Kidney (tissue), 22 donors: ENCODE data around the gene FUNDC1. TPM values are rescaled to one million over a fixed set of nuclear protein-coding genes. Genes with fewer than 3 reads are reported as not detected.
A peak's percentile ranks its signal among the peaks of the same experiment; 100 is the strongest.

Source experiments
- DNase-seq, 5 donors: peaks; one replicate each; pipeline ENCODE4 v3.0.0-alpha.2; 2013 to 2020
- FAIRE-seq: peaks from 2 replicates; lab custom pipeline; 2012; peaks lifted over from hg19 to GRCh38; lab: Jason Lieb, UNC
- H3K27ac ChIP-seq, 2 donors: one replicate each; pipeline ENCODE4 v1.7.0; 2013; ENCODE audit warnings: low read depth in 2 of 2, low read length in 2 of 2, inconsistent platforms in 1 of 2
- H3K27me3 ChIP-seq: one replicate; pipeline ENCODE4 v1.7.1; 2013; ENCODE audit warnings: low read length, inconsistent platforms; ENCODE audit not compliant: control insufficient read depth, insufficient read depth
- H3K36me3 ChIP-seq, 3 donors: one replicate each; pipeline versions ENCODE4 v1.7.0 to v1.7.1; 2013; ENCODE audit warnings: low read length in 3 of 3, control low read depth in 1 of 3, inconsistent platforms in 1 of 3; ENCODE audit not compliant: insufficient read depth in 3 of 3, control insufficient read depth in 2 of 3
- H3K4me1 ChIP-seq, 3 donors: one replicate each; pipeline versions ENCODE4 v1.7.0 to v1.7.1; 2013; ENCODE audit warnings: low read length in 3 of 3, inconsistent platforms in 1 of 3, low read depth in 1 of 3; ENCODE audit not compliant: control insufficient read depth in 2 of 3, insufficient read depth in 2 of 3
- H3K4me3 ChIP-seq, 3 donors: one replicate each; pipeline versions ENCODE4 v1.7.0 to v1.8.1; 2013; ENCODE audit warnings: low read length in 3 of 3, control low read depth in 1 of 3, inconsistent platforms in 1 of 3
- H3K9ac ChIP-seq, 3 donors: one replicate each; pipeline versions ENCODE4 v1.7.0 to v1.7.1; 2013; ENCODE audit warnings: low read length in 3 of 3, control low read depth in 1 of 3, inconsistent platforms in 1 of 3
- H3K9me3 ChIP-seq, 3 donors: one replicate each; pipeline versions ENCODE4 v1.7.0 to v1.7.1; 2013; ENCODE audit warnings: low read length in 3 of 3, control low read depth in 1 of 3, inconsistent platforms in 1 of 3; ENCODE audit not compliant: control insufficient read depth in 2 of 3, insufficient read depth in 1 of 3
- CTCF ChIP-seq: IDR thresholded peaks from 3 replicates; pipeline ENCODE4 v1.5.1; 2012; ENCODE audit warnings: mild to moderate bottlenecking, moderate library complexity, borderline replicate concordance; ENCODE audit not compliant: insufficient read depth; ENCODE audit errors: extremely low read depth
- intact Hi-C: fragments of 100-400 bp; cut with DNase I; formaldehyde crosslinking; loops from one replicate; pipeline ENCODE4 v1.11.1; 2022
- long read RNA-seq, 10 donors: library from polyadenylated mRNA in 1 of 10; unstranded in 1 of 10; transcript quantifications; one replicate each; pipeline ENCODE4 v2.0.0 and lab custom pipeline, GENCODE V29; 2021 to 2026
- polyA plus RNA-seq: library from polyadenylated mRNA; stranded (reverse); fragments of 350-450 nt; fragmentation: Illumina TruSeq; extraction: RNeasy Lipid Tissue Mini Kit (QIAGEN cat#74804); gene quantifications from one replicate; pipeline ENCODE4 v1.2.3, GENCODE V29; 2014; ENCODE audit warnings: low read depth, low replicate concordance; ENCODE audit not compliant: insufficient read depth
- total RNA-seq: library from RNA; stranded (reverse); fragmentation: NEBNext Ultra II Directional; extraction: Animal tissue kit (Norgen Biotek cat#: 25700); gene quantifications from one replicate; pipeline ENCODE4 v1.2.1, GENCODE V29; 2021
- donor health status: control.
- donor health status: control.
- donor health status: control.
- donor health status: control.
- donor health status: control.
- donor health status: DM: yes; HTN: yes; CAD: no.
- donor health status: Normal renal cell carcinoma (clear cell type).

Gene FUNDC1
- total RNA-seq: 17.0 TPM
- 37.9 TPM for polyA plus RNA-seq
- long read RNA-seq, donor 1, transcript FUNDC1-201 (5 exons, 1,196 nt): major isoform, 9 of 9 reads
- long read RNA-seq, donor 1, partial matches to known transcripts: 0 of 9 reads
- long read RNA-seq, donor 1, other reads (novel, unspliced or antisense): 0 of 9 reads
- long read RNA-seq, donor 2, transcript FUNDC1-201 (5 exons, 1,196 nt): major isoform, 19 of 22 reads
- long read RNA-seq, donor 2, partial matches to known transcripts: 0 of 22 reads
- long read RNA-seq, donor 2, other reads (novel, unspliced or antisense): 0 of 22 reads
- long read RNA-seq, donor 3, transcript FUNDC1-202 (4 exons, 1,069 nt): minor isoform, 6 of 20 reads
- long read RNA-seq, donor 3, transcript FUNDC1-201 (5 exons, 1,196 nt): major isoform, 14 of 20 reads
- long read RNA-seq, donor 3, partial matches to known transcripts: 0 of 20 reads
- long read RNA-seq, donor 3, other reads (novel, unspliced or antisense): 0 of 20 reads
- long read RNA-seq, donor 4, transcript FUNDC1-201 (5 exons, 1,196 nt): major isoform, 6 of 7 reads
- long read RNA-seq, donor 4, partial matches to known transcripts: 0 of 7 reads
- long read RNA-seq, donor 4, other reads (novel, unspliced or antisense): 0 of 7 reads
- long read RNA-seq, donor 5, partial matches to known transcripts: 0 of 4 reads
- long read RNA-seq, donor 5, other reads (novel, unspliced or antisense): 0 of 4 reads
- long read RNA-seq, donor 6, transcript FUNDC1-201 (5 exons, 1,196 nt): major isoform, 23 of 36 reads
- long read RNA-seq, donor 6, partial matches to known transcripts: 9 of 36 reads
- long read RNA-seq, donor 6, other reads (novel, unspliced or antisense): 0 of 36 reads
- long read RNA-seq, donor 7, partial matches to known transcripts: 0 of 3 reads
- long read RNA-seq, donor 7, other reads (novel, unspliced or antisense): 0 of 3 reads
- long read RNA-seq, donor 8, transcript FUNDC1-201 (5 exons, 1,196 nt): major isoform, 7 of 11 reads
- long read RNA-seq, donor 8, partial matches to known transcripts: 0 of 11 reads
- long read RNA-seq, donor 8, other reads (novel, unspliced or antisense): 0 of 11 reads
- long read RNA-seq, donor 9, partial matches to known transcripts: 0 of 1 reads
- long read RNA-seq, donor 9, other reads (novel, unspliced or antisense): 0 of 1 reads
- long read RNA-seq, donor 10, transcript FUNDC1-201 (5 exons, 1,196 nt): major isoform, 7 of 9 reads
- long read RNA-seq, donor 10, partial matches to known transcripts: 0 of 9 reads
- long read RNA-seq, donor 10, other reads (novel, unspliced or antisense): 0 of 9 reads

GRCh38 chrX:44542567-44543325 is at the start of gene FUNDC1:
FUNDC1 (minus strand) TSS chrX:44542859; CDS start chrX:44542832, 27 bp downstream.
- peaks cover 0 to 3% (median 0%) of the 10 kb centered on the region in 3 donors for H3K4me1 ChIP-seq
- DNase-seq: peak; percentile 97 to 98 (median 98)
- peak within 1 kb of the TSS; percentile 70 to 79 (median 74) for H3K4me3 ChIP-seq
- no peaks in the 10 kb centered on the region for H3K27me3 ChIP-seq
- peak; percentile 97 for FAIRE-seq
- H3K9ac ChIP-seq: peak within 1 kb of the TSS; percentile 55 to 75 (median 69)
- no peaks in the 10 kb centered on the region for H3K9me3 ChIP-seq
- no peaks in the 10 kb centered on the region for H3K36me3 ChIP-seq
- intact Hi-C loops: no loop called here
- peak within 1 kb of the TSS in 1 of 2 donors; percentile 65 for H3K27ac ChIP-seq
- TF ChIP-seq CTCF: no peak

GRCh38 chrX:44585866-44586265 is 43.2 kb upstream of the FUNDC1 start:
- Histone ChIP-seq H3K27me3 (no peaks in the 10 kb centered on the region), H3K27ac (no peak overlapping the region), H3K36me3 (no peaks in the 10 kb centered on the region), H3K9ac (no peak overlapping the region), H3K4me3 (no peak overlapping the region), H3K4me1 (no peaks in the 10 kb centered on the region), H3K9me3 (no peaks in the 10 kb centered on the region)
- intact Hi-C loops: no loop called here
- no peak for FAIRE-seq
- no peak for DNase-seq
- TF ChIP-seq CTCF: no peak

GRCh38 chrX:44580466-44580865 is 37.8 kb upstream of the FUNDC1 start:
- FAIRE-seq: no peak

More at GRCh38 chrX:44580466-44580865, 37.8 kb upstream of the FUNDC1 start:
- H3K36me3 ChIP-seq: no peaks in the 10 kb centered on the region
- no peaks in the 10 kb centered on the region for H3K9me3 ChIP-seq
- H3K4me1 ChIP-seq: no peaks in the 10 kb centered on the region
- H3K27ac ChIP-seq: no peak overlapping the region
- intact Hi-C loops: no loop called here
- H3K27me3 ChIP-seq: no peaks in the 10 kb centered on the region
- DNase-seq: no peak
- H3K9ac ChIP-seq: no peak overlapping the region
- no peak for TF ChIP-seq CTCF
- no peak overlapping the region for H3K4me3 ChIP-seq
